SJCRH30 (cell line): ENCODE measurements around the gene ARHGAP4. TPM values are rescaled to one million over a fixed set of nuclear protein-coding genes. Genes with fewer than 3 reads are reported as not detected.

Experiments used
- DNase-seq, 2 experiments: peaks; one replicate each; pipeline ENCODE4 v3.0.0-alpha.2; 2015 to 2020
- H3K27ac ChIP-seq: fragments of 250-450 bp; sonication (Bioruptor Pico); 2 replicates; pipeline ENCODE4 v1.5.1; 2020; ENCODE audit warnings: mild to moderate bottlenecking, moderate library complexity
- H3K27me3 ChIP-seq: fragments of 250-450 bp; sonication (Bioruptor Pico); 2 replicates; pipeline ENCODE4 v1.5.1; 2020; ENCODE audit warnings: mild to moderate bottlenecking, moderate library complexity
- H3K36me3 ChIP-seq: fragments of 250-450 bp; sonication (Bioruptor Pico); 2 replicates; pipeline ENCODE4 v1.5.1; 2020; ENCODE audit warnings: mild to moderate bottlenecking, moderate library complexity
- H3K4me1 ChIP-seq: fragments of 250-450 bp; sonication (Bioruptor Pico); 2 replicates; pipeline ENCODE4 v1.5.1; 2020; ENCODE audit warnings: mild to moderate bottlenecking, moderate library complexity
- H3K4me3 ChIP-seq: fragments of 250-450 bp; sonication (Bioruptor Pico); 2 replicates; pipeline ENCODE4 v1.5.1; 2020; ENCODE audit warnings: mild to moderate bottlenecking, moderate library complexity
- H3K9me3 ChIP-seq: fragments of 250-450 bp; sonication (Bioruptor Pico); replicated peaks from 2 replicates; pipeline ENCODE4 v1.5.1; 2020; ENCODE audit warnings: mild to moderate bottlenecking, moderate library complexity
- total RNA-seq: library from RNA; depleted of rRNA; stranded (reverse); fragments of >200 nt; shearing (Covaris generic); gene quantifications from 2 replicates; pipeline ENCODE4 v1.2.3, GENCODE V29; 2014

Gene ARHGAP4
- total RNA-seq, 1 experiment from 2014 or later: 8.2 TPM

GRCh38 chrX:153870791-153871360, 55.2 kb downstream of the ARHGAP4 start:
- Histone ChIP-seq H3K4me1 (peaks cover 25% of the 10 kb centered on the region), H3K9me3 (no peaks in the 10 kb centered on the region), H3K4me3 (no peak overlapping the region), H3K27me3 (no peaks in the 10 kb centered on the region), H3K36me3 (no peaks in the 10 kb centered on the region), H3K27ac (no peak overlapping the region)
- DNase-seq: no peak

GRCh38 chrX:153870288-153870690, 55.8 kb downstream of the ARHGAP4 start:
- Histone ChIP-seq H3K27me3 (no peaks in the 10 kb centered on the region), H3K36me3 (no peaks in the 10 kb centered on the region), H3K4me1 (peaks cover 25% of the 10 kb centered on the region), H3K27ac (no peak overlapping the region), H3K9me3 (no peaks in the 10 kb centered on the region), H3K4me3 (no peak overlapping the region)
- no peak for DNase-seq

GRCh38 chrX:153869473-153870287, 56.4 kb downstream of the ARHGAP4 start:
- Histone ChIP-seq H3K27me3 (no peaks in the 10 kb centered on the region), H3K4me3 (no peak overlapping the region), H3K4me1 (peaks cover 21% of the 10 kb centered on the region), H3K9me3 (no peaks in the 10 kb centered on the region), H3K36me3 (no peaks in the 10 kb centered on the region), H3K27ac (no peak overlapping the region)
- DNase-seq: no peak

- Histone ChIP-seq H3K4me3 (no peak overlapping the region), H3K36me3 (no peaks in the 10 kb centered on the region), H3K9me3 (no peaks in the 10 kb centered on the region), H3K27me3 (no peaks in the 10 kb centered on the region), H3K4me1 (peaks cover 20% of the 10 kb centered on the region), H3K27ac (no peak overlapping the region)
- DNase-seq: no peak
Measured at GRCh38 chrX:153868576-153869472, 57.2 kb downstream of the ARHGAP4 start.

GRCh38 chrX:153867671-153868070, 58.4 kb downstream of the ARHGAP4 start:
- H3K4me3 ChIP-seq: no peak overlapping the region

GRCh38 chrX:153867139-153867538, 58.9 kb downstream of the ARHGAP4 start:
- H3K4me1 ChIP-seq: peaks cover 4% of the 10 kb centered on the region; the same call in 1 of the 2 replicates
- H3K4me3 ChIP-seq: no peak overlapping the region
- H3K27me3 ChIP-seq: no peaks in the 10 kb centered on the region
- no peaks in the 10 kb centered on the region for H3K36me3 ChIP-seq
- DNase-seq: no peak
- H3K9me3 ChIP-seq: no peaks in the 10 kb centered on the region
- no peak overlapping the region for H3K27ac ChIP-seq

More at GRCh38 chrX:153867671-153868070, 58.4 kb downstream of the ARHGAP4 start:
- Histone ChIP-seq H3K4me1 (peaks cover 9% of the 10 kb centered on the region; the same call in 1 of the 2 replicates), H3K9me3 (no peaks in the 10 kb centered on the region), H3K27ac (no peak overlapping the region), H3K36me3 (no peaks in the 10 kb centered on the region), H3K27me3 (no peaks in the 10 kb centered on the region)
- DNase-seq: no peak

GRCh38 chrX:153866302-153867019, 59.6 kb downstream of the ARHGAP4 start:
- no peaks in the 10 kb centered on the region for H3K36me3 ChIP-seq

GRCh38 chrX:153865685-153866084, 60.4 kb downstream of the ARHGAP4 start:
- Histone ChIP-seq H3K9me3 (no peaks in the 10 kb centered on the region), H3K36me3 (no peaks in the 10 kb centered on the region), H3K27ac (no peak overlapping the region), H3K4me3 (no peak overlapping the region), H3K27me3 (no peaks in the 10 kb centered on the region), H3K4me1 (no peaks in the 10 kb centered on the region)
- DNase-seq: no peak

More at GRCh38 chrX:153866302-153867019, 59.6 kb downstream of the ARHGAP4 start:
- H3K27me3 ChIP-seq: no peaks in the 10 kb centered on the region
- DNase-seq: no peak
- no peak overlapping the region for H3K4me3 ChIP-seq
- H3K9me3 ChIP-seq: no peaks in the 10 kb centered on the region
- H3K4me1 ChIP-seq: no peaks in the 10 kb centered on the region
- no peak overlapping the region for H3K27ac ChIP-seq

- Histone ChIP-seq H3K4me3 (no peak overlapping the region), H3K9me3 (no peaks in the 10 kb centered on the region), H3K27ac (no peak overlapping the region), H3K27me3 (no peaks in the 10 kb centered on the region), H3K4me1 (no peaks in the 10 kb centered on the region), H3K36me3 (no peaks in the 10 kb centered on the region)
- DNase-seq: no peak
Measured at GRCh38 chrX:153865321-153865580, 60.8 kb downstream of the ARHGAP4 start.

- H3K4me3 ChIP-seq: no peak overlapping the region
- H3K36me3 ChIP-seq: no peaks in the 10 kb centered on the region
- H3K4me1 ChIP-seq: no peaks in the 10 kb centered on the region
- no peak overlapping the region for H3K27ac ChIP-seq
- H3K27me3 ChIP-seq: no peaks in the 10 kb centered on the region
- no peak for DNase-seq
- H3K9me3 ChIP-seq: no peaks in the 10 kb centered on the region
Measured at GRCh38 chrX:153864561-153865320, 61.3 kb downstream of the ARHGAP4 start.

GRCh38 chrX:153864101-153864500, 62.0 kb downstream of the ARHGAP4 start:
- no peaks in the 10 kb centered on the region for H3K27me3 ChIP-seq
- H3K4me3 ChIP-seq: no peak overlapping the region
- H3K36me3 ChIP-seq: no peaks in the 10 kb centered on the region
- H3K4me1 ChIP-seq: no peaks in the 10 kb centered on the region
- no peak overlapping the region for H3K27ac ChIP-seq
- no peak for DNase-seq
- no peaks in the 10 kb centered on the region for H3K9me3 ChIP-seq

GRCh38 chrX:153863251-153863991, 62.6 kb downstream of the ARHGAP4 start:
- Histone ChIP-seq H3K9me3 (no peaks in the 10 kb centered on the region), H3K4me3 (no peak overlapping the region), H3K27me3 (no peaks in the 10 kb centered on the region), H3K27ac (no peak overlapping the region), H3K4me1 (no peaks in the 10 kb centered on the region), H3K36me3 (no peaks in the 10 kb centered on the region)
- no peak for DNase-seq

- Histone ChIP-seq H3K27ac (no peak overlapping the region), H3K4me3 (no peak overlapping the region), H3K27me3 (no peaks in the 10 kb centered on the region)
Measured at GRCh38 chrX:153862369-153863250, 63.5 kb downstream of the ARHGAP4 start.

More at GRCh38 chrX:153862369-153863250, 63.5 kb downstream of the ARHGAP4 start:
- H3K36me3 ChIP-seq: no peaks in the 10 kb centered on the region
- no peak for DNase-seq
- H3K9me3 ChIP-seq: no peaks in the 10 kb centered on the region
- no peaks in the 10 kb centered on the region for H3K4me1 ChIP-seq
